HG03175 (cell line): ENCODE measurements around the gene CCND1.

Source experiments
- ATAC-seq: cut with Tn5 transposase; IDR thresholded peaks from one replicate; pipeline ENCODE4 v1.9.1; 2021; ENCODE audit warnings: mild to moderate bottlenecking, moderate library complexity; ENCODE audit not compliant: unreplicated experiment

Gene CCND1

DNA sequence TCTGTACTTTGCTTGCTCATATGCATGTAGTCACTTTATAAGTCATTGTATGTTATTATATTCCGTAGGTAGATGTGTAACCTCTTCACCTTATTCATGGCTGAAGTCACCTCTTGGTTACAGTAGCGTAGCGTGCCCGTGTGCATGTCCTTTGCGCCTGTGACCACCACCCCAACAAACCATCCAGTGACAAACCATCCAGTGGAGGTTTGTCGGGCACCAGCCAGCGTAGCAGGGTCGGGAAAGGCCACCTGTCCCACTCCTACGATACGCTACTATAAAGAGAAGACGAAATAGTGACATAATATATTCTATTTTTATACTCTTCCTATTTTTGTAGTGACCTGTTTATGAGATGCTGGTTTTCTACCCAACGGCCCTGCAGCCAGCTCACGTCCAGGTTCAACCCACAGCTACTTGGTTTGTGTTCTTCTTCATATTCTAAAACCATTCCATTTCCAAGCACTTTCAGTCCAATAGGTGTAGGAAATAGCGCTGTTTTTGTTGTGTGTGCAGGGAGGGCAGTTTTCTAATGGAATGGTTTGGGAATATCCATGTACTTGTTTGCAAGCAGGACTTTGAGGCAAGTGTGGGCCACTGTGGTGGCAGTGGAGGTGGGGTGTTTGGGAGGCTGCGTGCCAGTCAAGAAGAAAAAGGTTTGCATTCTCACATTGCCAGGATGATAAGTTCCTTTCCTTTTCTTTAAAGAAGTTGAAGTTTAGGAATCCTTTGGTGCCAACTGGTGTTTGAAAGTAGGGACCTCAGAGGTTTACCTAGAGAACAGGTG is 11.1 kb downstream of the CCND1 start:
- ATAC-seq: no peak

- no peak for ATAC-seq
These were observed 12.0 kb downstream of the CCND1 start for GRCh38 chr11:69652999-69653398.

DNA sequence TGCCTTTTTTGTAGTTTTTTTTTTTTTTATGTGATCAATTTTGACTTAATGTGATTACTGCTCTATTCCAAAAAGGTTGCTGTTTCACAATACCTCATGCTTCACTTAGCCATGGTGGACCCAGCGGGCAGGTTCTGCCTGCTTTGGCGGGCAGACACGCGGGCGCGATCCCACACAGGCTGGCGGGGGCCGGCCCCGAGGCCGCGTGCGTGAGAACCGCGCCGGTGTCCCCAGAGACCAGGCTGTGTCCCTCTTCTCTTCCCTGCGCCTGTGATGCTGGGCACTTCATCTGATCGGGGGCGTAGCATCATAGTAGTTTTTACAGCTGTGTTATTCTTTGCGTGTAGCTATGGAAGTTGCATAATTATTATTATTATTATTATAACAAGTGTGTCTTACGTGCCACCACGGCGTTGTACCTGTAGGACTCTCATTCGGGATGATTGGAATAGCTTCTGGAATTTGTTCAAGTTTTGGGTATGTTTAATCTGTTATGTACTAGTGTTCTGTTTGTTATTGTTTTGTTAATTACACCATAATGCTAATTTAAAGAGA is 12.5 kb downstream of the CCND1 start:
- ATAC-seq: no peak

DNA sequence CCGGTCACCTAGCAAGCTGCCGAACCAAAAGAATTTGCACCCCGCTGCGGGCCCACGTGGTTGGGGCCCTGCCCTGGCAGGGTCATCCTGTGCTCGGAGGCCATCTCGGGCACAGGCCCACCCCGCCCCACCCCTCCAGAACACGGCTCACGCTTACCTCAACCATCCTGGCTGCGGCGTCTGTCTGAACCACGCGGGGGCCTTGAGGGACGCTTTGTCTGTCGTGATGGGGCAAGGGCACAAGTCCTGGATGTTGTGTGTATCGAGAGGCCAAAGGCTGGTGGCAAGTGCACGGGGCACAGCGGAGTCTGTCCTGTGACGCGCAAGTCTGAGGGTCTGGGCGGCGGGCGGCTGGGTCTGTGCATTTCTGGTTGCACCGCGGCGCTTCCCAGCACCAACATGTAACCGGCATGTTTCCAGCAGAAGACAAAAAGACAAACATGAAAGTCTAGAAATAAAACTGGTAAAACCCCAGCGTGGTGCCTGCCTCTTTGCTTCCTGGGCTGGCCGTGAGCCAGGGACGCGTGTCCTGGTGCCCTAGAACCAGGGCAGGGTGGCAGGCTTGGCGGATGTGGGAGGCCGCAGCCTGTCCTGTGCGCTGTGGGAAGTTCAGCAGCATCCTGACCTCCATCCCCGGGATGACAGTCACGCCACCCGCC is 13.2 kb downstream of the CCND1 start:
- ATAC-seq: no peak

DNA sequence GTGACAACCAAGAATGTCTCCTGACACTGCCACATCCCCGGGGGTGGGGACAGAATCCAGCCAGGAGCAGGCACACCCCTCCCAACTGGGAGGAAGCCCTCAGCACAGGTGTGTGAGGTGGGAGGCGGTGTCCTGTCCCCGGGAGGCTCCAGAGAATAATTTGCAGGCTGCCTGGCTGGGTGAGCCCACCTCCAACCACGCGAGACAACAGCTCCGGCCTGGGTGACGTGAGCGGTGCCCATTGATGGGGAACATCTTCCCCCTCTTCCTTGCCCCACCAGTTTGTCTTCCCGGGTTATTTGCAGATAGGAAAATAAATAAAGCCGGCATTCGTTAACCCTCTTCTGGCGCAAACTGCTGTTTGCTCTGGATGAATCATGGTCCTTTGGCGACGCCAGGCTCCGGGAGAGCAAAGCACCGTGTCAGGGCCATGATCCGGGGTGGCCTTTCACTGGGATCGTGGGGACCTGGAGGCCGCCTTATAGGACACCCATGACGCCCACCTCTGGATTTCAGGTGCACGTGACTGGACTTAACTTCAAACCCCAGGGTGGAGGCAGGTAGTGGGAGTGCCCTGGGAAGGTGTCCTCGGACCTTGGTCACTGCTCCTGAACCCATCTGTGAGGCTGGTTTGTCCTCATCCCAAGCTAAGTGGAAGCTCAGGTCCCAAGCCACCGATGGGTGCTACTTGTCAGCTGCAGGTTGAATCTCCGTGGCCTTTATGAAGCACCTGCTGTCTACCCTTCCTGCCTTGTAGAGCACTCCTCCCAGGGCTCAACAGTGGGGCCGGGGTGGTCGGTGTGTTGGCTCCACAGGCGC is 13.9 kb downstream of the CCND1 start:
- ATAC-seq: no peak

DNA sequence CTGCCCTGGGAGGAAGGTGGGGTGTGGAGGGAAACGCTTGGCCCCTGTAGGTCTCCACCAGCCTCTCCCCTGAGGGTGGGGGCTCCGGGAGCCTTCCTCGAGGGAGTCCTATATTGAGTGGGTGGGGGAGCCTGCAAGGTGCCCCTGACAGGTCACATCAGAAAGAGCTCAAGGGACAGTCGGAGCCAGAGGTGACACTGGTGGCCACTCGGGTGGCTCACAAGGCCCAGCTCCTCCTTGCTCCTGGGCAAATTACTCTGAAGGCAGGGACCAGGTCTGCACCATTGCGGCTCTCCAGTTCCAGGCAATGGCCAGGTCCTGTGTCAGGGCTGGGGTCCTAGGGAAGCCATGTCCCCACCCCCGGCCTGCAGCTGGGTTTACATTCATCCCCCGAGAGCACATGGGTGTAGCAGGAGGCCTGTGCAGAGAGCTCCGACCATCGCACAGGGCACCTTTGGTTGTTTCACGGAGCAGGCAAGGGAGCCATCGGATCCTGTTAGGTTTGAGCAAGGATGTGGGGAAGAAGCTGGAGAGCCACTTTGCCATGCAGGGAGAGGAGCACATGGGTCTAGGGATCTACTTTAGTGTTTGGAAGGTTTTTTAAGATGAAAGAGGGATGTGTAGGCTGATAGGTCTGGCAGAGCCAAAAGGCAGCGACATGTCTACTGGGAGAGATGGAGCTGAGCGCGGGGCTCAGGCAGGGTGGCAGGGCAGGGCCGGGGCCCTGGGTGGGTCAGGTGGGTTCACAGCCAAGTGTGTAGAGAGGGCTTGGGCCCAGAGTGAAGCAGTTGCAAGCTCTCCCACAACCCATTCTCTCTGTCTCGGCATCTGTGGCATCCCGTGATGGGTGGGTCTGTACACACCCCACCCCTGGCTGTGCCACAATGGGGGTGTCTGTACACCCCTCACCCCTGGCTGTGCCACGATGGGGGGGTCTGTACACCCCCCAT is 14.8 kb downstream of the CCND1 start:
- ATAC-seq: no peak

GRCh38 chr11:69656536-69657455 is 15.8 kb downstream of the CCND1 start:
- no peak for ATAC-seq

DNA sequence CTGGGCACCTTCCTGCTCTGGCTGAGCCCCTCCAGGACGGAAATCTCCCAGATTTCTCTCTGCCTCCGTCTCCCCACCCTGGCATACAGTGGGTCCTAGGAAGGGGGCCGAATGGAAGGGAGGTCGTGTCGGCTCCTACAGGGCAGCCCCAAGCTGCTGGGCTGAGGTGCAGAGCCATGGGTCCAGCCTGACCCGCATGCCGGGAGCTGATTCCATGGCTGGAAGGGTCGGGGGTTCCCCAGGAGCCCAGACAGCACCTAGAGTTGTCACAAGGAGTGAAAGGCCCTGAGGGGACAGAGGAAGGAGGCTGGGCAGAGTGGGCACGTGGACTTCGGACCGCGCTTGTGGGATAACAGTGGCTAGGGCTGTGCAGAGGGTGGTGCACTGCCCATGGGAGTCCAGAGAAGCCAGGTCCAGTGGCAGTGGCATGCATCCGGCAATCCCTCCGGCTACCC is 16.5 kb downstream of the CCND1 start:
- ATAC-seq: no peak

DNA sequence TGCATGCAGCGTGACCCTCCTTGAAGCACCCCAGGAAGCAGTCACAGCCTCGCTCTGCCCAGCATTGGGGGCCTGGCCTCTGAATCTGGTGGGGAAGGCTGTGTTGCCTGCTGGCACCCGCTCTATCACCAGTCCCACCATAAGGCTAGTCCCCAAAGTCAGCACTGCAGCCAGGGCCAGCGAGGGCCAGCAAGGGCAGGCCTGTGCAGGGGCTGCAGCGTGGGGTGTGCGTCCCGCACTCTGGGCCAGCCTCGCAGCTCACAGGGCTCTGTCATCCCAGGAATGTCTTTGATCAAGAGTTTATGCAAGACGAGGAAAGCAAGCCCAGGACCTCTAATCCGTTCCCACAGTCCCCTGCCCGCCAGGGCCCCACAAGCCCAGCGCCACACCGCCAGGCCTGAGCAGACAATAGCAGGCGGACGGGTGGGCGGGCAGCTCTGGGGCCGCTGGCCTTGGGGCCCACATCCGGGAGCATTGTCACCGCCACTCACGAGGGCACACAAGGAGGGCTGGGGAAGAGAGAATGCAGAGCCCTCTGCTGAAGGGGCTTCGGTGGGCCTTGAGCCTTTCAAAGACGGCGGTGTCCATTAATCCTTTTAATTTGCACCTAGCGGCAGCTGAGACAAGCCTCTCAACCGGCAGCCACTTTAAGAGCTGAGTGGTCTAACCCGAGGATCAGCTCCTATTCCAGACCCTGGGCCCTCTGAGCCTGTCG is 17.1 kb downstream of the CCND1 start:
- no peak for ATAC-seq

GRCh38 chr11:69658626-69659450 is 17.9 kb downstream of the CCND1 start:
- ATAC-seq: no peak

DNA sequence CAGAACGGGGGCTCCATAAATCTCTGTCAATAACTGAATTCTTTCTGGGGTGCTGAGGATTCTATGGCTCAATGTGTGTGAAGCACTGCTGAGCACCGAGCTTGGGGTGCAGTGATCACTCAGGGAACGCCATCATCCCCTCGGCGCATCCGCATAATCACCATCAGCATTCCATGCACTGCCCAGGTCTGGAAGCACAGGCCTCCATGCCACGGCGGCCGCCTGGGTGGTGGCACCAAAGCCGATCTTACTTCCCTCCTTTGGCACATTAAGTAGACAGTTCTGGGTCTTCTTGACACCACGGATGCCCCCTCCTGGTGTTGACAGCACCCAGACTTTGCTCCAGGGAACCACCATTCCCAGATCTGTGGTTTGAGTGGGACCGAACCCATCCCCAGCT is 18.6 kb downstream of the CCND1 start:
- no peak for ATAC-seq

- no peak for ATAC-seq
These were observed 19.1 kb downstream of the CCND1 start for GRCh38 chr11:69660001-69660500.

- ATAC-seq: no peak
These were observed 20.4 kb downstream of the CCND1 start for GRCh38 chr11:69661413-69661715.

GRCh38 chr11:69662021-69662698 is 21.2 kb downstream of the CCND1 start:
- ATAC-seq: no peak

DNA sequence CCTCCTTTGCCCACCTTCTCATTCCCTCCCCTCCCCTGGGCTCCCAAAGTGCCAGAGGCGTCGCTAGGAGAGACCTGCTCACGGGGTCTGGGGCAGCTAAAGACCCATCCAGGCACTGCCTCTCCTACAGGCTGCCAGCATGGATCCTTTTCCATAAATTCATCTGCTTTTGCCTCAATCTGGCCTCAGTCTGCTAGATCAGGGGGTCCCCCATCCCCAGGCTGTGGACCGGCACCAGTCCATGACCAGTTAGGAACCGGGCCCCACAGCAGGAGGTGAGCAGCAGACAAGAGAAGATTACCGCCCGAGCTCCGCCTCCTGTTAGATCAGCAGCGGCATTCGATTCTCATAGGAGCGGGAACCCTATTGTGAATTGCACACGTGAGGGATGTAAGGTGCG is 21.9 kb downstream of the CCND1 start:
- ATAC-seq: no peak

- no peak for ATAC-seq
These were observed 22.4 kb downstream of the CCND1 start for GRCh38 chr11:69663326-69663725.
